ENCODE data around the gene CCDC182. TPM values are rescaled to one million over a fixed set of nuclear protein-coding genes. Genes with fewer than 3 reads are reported as not detected.

CCDC182 gene
- total and polyA plus RNA-seq, 9 of the 15 experiments (the other 6 are each of a cell fraction or from before 2014, with no cell fraction given), result not detected

DNA sequence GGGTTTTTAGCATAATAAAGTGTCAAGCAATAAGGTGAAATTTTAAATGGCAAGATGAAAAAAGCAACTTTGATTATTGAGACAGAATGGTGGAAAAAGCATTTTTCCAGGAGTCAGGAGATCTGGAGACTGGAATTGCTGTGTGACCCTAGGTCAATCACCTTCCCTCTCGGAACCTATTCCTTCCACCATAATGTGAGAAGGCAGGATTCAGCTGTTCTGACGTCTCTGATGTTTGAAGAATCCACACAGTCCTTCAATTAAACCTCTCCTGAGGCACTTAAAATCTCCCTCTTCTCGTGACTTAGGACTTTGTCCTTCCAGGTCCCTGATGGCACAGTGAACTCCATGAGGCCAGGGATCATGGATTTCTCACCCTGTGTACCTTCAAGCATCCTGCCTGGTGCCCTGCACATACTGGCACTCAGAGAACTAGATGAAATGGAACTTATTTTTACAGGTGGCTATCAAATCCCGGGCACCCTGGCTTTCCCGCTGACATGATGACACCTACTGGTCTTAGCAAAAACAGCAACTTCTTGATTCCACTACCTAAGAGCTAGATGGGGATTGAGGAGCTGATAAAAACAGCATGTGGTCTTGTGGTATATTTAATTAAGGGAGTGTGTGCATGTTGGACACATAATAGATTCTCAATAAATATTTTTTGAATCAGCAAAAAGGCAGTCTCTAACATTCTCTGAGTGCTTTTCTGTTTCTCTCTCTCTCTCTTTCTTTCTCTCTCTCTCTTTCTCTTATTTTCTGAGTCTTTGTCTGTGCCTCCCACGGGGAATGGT, 2.3 kb upstream of the CCDC182 start (continued):
- TF ChIP-seq, protein P1, sequence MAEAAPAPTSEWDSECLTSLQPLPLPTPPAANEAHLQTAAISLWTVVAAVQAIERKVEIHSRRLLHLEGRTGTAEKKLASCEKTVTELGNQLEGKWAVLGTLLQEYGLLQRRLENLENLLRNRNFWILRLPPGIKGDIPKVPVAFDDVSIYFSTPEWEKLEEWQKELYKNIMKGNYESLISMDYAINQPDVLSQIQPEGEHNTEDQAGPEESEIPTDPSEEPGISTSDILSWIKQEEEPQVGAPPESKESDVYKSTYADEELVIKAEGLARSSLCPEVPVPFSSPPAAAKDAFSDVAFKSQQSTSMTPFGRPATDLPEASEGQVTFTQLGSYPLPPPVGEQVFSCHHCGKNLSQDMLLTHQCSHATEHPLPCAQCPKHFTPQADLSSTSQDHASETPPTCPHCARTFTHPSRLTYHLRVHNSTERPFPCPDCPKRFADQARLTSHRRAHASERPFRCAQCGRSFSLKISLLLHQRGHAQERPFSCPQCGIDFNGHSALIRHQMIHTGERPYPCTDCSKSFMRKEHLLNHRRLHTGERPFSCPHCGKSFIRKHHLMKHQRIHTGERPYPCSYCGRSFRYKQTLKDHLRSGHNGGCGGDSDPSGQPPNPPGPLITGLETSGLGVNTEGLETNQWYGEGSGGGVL (CRISPR knock-in tag; IDR thresholded peaks at IDR 0.05), result no peak
- TF ChIP-seq ESRRB (CRISPR knock-in tag; IDR thresholded peaks at IDR 0.05; ENCODE audit: borderline replicate concordance), result no peak
- TF ChIP-seq, protein P2, sequence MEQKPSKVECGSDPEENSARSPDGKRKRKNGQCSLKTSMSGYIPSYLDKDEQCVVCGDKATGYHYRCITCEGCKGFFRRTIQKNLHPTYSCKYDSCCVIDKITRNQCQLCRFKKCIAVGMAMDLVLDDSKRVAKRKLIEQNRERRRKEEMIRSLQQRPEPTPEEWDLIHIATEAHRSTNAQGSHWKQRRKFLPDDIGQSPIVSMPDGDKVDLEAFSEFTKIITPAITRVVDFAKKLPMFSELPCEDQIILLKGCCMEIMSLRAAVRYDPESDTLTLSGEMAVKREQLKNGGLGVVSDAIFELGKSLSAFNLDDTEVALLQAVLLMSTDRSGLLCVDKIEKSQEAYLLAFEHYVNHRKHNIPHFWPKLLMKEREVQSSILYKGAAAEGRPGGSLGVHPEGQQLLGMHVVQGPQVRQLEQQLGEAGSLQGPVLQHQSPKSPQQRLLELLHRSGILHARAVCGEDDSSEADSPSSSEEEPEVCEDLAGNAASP (IDR thresholded peaks at IDR 0.05), result no peak
- TF ChIP-seq, protein P3, sequence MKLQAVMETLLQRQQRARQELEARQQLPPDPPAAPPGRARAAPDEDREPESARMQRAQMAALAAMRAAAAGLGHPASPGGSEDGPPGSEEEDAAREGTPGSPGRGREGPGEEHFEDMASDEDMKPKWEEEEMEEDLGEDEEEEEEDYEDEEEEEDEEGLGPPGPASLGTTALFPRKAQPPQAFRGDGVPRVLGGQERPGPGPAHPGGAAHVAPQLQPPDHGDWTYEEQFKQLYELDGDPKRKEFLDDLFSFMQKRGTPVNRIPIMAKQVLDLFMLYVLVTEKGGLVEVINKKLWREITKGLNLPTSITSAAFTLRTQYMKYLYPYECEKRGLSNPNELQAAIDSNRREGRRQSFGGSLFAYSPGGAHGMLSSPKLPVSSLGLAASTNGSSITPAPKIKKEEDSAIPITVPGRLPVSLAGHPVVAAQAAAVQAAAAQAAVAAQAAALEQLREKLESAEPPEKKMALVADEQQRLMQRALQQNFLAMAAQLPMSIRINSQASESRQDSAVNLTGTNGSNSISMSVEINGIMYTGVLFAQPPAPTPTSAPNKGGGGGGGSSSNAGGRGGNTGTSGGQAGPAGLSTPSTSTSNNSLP (IDR thresholded peaks at IDR 0.05; ENCODE audit: borderline replicate concordance, low read depth, low read length), result 0 out of 2 replicates have a peak, but pooled peaks have one; percentile 40
- TF ChIP-seq, protein P4, sequence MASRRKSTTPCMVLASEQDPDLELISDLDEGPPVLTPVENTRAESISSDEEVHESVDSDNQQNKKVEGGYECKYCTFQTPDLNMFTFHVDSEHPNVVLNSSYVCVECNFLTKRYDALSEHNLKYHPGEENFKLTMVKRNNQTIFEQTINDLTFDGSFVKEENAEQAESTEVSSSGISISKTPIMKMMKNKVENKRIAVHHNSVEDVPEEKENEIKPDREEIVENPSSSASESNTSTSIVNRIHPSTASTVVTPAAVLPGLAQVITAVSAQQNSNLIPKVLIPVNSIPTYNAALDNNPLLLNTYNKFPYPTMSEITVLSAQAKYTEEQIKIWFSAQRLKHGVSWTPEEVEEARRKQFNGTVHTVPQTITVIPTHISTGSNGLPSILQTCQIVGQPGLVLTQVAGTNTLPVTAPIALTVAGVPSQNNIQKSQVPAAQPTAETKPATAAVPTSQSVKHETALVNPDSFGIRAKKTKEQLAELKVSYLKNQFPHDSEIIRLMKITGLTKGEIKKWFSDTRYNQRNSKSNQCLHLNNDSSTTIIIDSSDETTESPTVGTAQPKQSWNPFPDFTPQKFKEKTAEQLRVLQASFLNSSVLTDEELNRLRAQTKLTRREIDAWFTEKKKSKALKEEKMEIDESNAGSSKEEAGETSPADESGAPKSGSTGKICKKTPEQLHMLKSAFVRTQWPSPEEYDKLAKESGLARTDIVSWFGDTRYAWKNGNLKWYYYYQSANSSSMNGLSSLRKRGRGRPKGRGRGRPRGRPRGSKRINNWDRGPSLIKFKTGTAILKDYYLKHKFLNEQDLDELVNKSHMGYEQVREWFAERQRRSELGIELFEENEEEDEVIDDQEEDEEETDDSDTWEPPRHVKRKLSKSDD (conservative IDR thresholded peaks at IDR 0.05; ENCODE audit: low read length), result no peak
- TF ChIP-seq, protein P5, sequence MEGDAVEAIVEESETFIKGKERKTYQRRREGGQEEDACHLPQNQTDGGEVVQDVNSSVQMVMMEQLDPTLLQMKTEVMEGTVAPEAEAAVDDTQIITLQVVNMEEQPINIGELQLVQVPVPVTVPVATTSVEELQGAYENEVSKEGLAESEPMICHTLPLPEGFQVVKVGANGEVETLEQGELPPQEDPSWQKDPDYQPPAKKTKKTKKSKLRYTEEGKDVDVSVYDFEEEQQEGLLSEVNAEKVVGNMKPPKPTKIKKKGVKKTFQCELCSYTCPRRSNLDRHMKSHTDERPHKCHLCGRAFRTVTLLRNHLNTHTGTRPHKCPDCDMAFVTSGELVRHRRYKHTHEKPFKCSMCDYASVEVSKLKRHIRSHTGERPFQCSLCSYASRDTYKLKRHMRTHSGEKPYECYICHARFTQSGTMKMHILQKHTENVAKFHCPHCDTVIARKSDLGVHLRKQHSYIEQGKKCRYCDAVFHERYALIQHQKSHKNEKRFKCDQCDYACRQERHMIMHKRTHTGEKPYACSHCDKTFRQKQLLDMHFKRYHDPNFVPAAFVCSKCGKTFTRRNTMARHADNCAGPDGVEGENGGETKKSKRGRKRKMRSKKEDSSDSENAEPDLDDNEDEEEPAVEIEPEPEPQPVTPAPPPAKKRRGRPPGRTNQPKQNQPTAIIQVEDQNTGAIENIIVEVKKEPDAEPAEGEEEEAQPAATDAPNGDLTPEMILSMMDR (IDR thresholded peaks at IDR 0.05 in 2 of 3, conservative IDR thresholded peaks at IDR 0.05 in 1 of 3; ENCODE audit: insufficient read depth in 2 of 3, low read depth in 1 of 3, low read length in 3 of 3), result peak; percentile 71 to 85 (median 77)
- TF ChIP-seq, protein P6, sequence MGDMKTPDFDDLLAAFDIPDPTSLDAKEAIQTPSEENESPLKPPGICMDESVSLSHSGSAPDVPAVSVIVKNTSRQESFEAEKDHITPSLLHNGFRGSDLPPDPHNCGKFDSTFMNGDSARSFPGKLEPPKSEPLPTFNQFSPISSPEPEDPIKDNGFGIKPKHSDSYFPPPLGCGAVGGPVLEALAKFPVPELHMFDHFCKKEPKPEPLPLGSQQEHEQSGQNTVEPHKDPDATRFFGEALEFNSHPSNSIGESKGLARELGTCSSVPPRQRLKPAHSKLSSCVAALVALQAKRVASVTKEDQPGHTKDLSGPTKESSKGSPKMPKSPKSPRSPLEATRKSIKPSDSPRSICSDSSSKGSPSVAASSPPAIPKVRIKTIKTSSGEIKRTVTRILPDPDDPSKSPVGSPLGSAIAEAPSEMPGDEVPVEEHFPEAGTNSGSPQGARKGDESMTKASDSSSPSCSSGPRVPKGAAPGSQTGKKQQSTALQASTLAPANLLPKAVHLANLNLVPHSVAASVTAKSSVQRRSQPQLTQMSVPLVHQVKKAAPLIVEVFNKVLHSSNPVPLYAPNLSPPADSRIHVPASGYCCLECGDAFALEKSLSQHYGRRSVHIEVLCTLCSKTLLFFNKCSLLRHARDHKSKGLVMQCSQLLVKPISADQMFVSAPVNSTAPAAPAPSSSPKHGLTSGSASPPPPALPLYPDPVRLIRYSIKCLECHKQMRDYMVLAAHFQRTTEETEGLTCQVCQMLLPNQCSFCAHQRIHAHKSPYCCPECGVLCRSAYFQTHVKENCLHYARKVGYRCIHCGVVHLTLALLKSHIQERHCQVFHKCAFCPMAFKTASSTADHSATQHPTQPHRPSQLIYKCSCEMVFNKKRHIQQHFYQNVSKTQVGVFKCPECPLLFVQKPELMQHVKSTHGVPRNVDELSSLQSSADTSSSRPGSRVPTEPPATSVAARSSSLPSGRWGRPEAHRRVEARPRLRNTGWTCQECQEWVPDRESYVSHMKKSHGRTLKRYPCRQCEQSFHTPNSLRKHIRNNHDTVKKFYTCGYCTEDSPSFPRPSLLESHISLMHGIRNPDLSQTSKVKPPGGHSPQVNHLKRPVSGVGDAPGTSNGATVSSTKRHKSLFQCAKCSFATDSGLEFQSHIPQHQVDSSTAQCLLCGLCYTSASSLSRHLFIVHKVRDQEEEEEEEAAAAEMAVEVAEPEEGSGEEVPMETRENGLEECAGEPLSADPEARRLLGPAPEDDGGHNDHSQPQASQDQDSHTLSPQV (IDR thresholded peaks at IDR 0.05), result no peak
- TF ChIP-seq, protein P7, sequence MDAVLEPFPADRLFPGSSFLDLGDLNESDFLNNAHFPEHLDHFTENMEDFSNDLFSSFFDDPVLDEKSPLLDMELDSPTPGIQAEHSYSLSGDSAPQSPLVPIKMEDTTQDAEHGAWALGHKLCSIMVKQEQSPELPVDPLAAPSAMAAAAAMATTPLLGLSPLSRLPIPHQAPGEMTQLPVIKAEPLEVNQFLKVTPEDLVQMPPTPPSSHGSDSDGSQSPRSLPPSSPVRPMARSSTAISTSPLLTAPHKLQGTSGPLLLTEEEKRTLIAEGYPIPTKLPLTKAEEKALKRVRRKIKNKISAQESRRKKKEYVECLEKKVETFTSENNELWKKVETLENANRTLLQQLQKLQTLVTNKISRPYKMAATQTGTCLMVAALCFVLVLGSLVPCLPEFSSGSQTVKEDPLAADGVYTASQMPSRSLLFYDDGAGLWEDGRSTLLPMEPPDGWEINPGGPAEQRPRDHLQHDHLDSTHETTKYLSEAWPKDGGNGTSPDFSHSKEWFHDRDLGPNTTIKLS (IDR thresholded peaks at IDR 0.05; ENCODE audit: borderline replicate concordance, low read depth), result no peak
